Activated CD4-positive, alpha-beta memory T cell treated with anti-CD3 and anti-CD28 coated beads for 36 hours (primary cell): ENCODE results near the gene RFC3. TPM values are rescaled to one million over a fixed set of nuclear protein-coding genes. Genes with fewer than 3 reads are reported as not detected.

Source experiments
- CTCF ChIA-PET: fragments of 350-600 bp; sonication (Branson Sonifier 250); formaldehyde crosslinking; loops from one replicate; lab custom pipeline; 2021; ENCODE audit warnings: antibody characterized with exemption, inconsistent platforms; lab: Charles Lee
- POLR2A ChIA-PET: fragments of 350-600 bp; sonication (Branson Sonifier 250); formaldehyde crosslinking; loops from one replicate; lab custom pipeline; 2021; ENCODE audit warnings: antibody characterized with exemption; lab: Charles Lee
- DNase-seq: peaks from one replicate; pipeline ENCODE4 v3.0.0-alpha.2; 2020
- H3K27ac Mint-ChIP-seq: one replicate; pipeline ENCODE4 v1.8.0; 2021; ENCODE audit warnings: mixed read lengths
- H3K27me3 Mint-ChIP-seq: one replicate; pipeline ENCODE4 v1.8.0; 2021; ENCODE audit warnings: mixed read lengths
- H3K36me3 Mint-ChIP-seq: one replicate; pipeline ENCODE4 v1.8.0; 2021; ENCODE audit warnings: mixed read lengths
- H3K4me1 Mint-ChIP-seq: one replicate; pipeline ENCODE4 v1.8.0; 2021; ENCODE audit warnings: low read depth, mixed read lengths
- H3K4me3 Mint-ChIP-seq: one replicate; pipeline ENCODE4 v1.8.0; 2021; ENCODE audit warnings: mild to moderate bottlenecking, mixed read lengths
- H3K9me3 Mint-ChIP-seq: one replicate; pipeline ENCODE4 v1.8.0; 2021; ENCODE audit warnings: mixed read lengths
- intact Hi-C: fragments of 100-400 bp; cut with micrococcal nuclease; formaldehyde crosslinking; loops from one replicate; pipeline ENCODE4 v1.15.1; 2023
- total RNA-seq, 2 experiments: library from RNA; stranded (reverse); gene quantifications; one replicate each; pipeline ENCODE4 v1.2.3, GENCODE V29; 2021

RFC3 gene
- total RNA-seq, 2 experiments from 2014 or later = 52.4 to 53.9 TPM

DNA sequence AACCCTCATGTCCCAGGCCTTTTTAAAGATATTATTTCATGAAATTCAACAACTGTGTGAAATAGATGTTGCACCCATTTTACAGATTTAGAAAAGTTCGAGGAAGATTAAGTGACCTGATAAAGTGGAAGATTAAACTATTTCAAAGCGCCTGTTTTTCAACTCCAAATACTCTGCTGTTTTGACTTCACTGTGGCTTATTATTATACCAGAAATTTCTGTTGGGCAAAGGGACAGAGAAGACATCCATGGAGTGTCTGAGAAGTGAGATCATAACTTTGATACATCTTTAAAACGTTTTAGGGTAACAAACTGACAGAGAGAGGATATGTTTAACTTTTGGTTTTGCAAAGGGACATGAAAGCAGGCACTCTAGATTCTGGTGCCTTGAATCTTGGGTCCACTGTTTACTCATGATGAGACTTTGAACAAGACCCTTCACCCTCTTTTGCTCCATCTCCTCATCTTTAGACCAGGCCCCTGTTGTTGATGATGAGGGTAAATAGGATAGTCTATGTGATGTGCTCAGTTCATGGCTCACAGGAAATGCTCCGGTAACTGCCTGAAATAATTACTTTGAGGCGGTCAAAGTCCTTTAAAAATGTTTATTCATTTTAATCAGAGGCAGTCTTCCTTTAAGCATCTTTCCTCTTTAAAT, 55.4 kb downstream of the RFC3 start:
- intact Hi-C loops = no loop called here
- Mint-ChIP-seq H3K4me1 (no peaks in the 10 kb centered on the region), H3K9me3 (no peaks in the 10 kb centered on the region)

DNA sequence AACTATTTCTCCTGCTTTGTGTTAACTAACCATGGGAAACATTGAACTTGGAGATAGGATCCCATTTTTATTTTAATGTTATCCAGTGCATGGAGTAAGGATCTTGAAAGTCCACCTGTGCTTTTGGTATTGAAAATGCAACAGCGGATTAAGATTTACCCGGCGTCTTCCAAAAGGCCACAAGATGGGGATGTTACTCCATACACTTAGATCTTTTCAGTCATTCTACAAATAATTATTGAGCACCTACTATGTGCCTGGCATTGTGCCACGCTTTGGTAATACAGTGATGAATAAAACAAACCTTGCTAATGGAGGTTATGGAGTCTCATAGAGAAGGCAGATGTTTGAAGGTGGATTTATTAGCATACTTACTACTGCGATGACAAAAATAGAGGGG, 56.9 kb downstream of the RFC3 start:
- Mint-ChIP-seq H3K27ac (no peak overlapping the region), H3K4me3 (no peak overlapping the region), H3K4me1 (no peaks in the 10 kb centered on the region), H3K9me3 (no peaks in the 10 kb centered on the region), H3K27me3 (no peaks in the 10 kb centered on the region), H3K36me3 (no peaks in the 10 kb centered on the region)
- intact Hi-C loops = no loop called here
- ChIA-PET CTCF (no interaction called here), POLR2A (no interaction called here)
- no peak for DNase-seq

More for the DNA sequence above, 55.4 kb downstream of the RFC3 start:
- no peak for DNase-seq
- Mint-ChIP-seq H3K36me3 (no peaks in the 10 kb centered on the region), H3K4me3 (no peak overlapping the region), H3K27ac (no peak overlapping the region), H3K27me3 (no peaks in the 10 kb centered on the region)
- POLR2A ChIA-PET = no interaction called here
- CTCF ChIA-PET = no interaction called here

DNA sequence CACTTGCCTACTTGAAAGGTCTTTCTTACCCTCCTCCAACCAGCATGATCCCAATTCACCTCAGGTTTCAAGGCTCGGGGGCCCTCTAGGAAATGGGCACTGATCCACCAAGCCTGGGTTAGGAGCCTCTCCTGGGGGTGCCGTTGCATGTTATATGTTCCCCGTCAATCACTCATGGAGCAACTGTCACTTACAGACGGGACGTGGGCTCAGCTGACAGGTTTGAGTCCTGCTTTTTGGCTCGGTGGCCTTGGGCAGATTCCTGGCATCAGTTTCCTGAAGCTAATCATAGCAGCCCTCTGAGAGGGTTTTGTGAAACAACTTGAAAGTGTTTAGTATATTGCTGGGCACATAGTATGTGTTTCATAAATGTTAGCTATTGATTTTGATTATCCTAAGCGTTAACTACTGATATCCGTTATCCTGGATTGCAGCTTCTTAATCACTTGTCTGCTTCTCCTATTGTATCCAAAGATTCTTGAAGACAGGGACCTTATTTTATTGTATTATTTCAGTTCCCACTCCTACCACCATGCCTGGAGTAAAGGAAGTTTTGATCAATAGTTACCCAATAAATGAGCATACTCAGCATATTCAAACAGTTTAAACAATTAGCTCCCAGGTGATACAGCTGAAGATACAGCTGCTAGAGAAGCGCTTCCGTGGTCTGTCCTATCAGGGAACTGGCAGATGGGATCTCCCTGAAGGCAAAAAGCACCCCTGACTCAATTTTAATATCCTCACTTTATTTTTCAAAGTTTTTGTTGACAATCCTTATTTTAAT, 57.9 kb downstream of the RFC3 start:
- POLR2A ChIA-PET = no interaction called here
- H3K4me1 Mint-ChIP-seq = no peaks in the 10 kb centered on the region

DNA sequence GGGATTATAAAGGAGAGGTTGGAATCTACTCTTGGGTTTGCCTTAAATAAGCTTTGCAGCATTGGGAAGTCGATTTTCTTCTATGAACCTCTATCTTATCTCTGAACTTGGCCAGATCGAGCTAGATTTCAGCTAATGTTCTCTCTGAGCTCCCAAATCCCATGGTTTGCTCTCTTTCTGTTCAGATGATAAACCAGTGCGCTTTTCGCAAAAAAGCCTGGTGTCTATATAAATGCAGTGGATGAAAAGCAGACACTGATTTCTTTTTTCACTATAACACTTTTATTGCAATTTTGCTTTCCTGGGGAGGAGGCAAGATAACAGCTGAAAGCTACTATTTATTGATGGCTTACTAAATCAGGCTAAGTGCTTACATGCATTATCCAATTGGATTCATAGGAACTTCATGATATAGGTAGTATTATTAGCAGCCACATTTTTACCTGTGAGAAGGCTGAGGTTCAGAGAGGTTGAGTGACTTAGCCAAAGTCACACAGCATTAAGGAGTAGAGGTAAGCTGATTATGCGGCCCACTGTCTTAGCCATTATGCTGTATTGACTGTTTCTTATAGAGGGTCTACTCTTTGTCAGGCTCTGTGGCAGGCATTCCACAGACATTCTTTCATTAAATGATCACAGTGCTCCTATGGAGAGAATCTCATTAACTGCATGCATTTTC, 58.9 kb downstream of the RFC3 start:
- CTCF ChIA-PET = no interaction called here
- H3K9me3 Mint-ChIP-seq = no peaks in the 10 kb centered on the region
- H3K36me3 Mint-ChIP-seq = peaks cover 7% of the 10 kb centered on the region
- no peak for DNase-seq
- POLR2A ChIA-PET = no interaction called here
- no peak overlapping the region for H3K27ac Mint-ChIP-seq
- intact Hi-C loops = no loop called here
- no peaks in the 10 kb centered on the region for H3K27me3 Mint-ChIP-seq
- no peaks in the 10 kb centered on the region for H3K4me1 Mint-ChIP-seq
- H3K4me3 Mint-ChIP-seq = no peak overlapping the region

More for the DNA sequence above, 57.9 kb downstream of the RFC3 start:
- CTCF ChIA-PET = no interaction called here
- Mint-ChIP-seq H3K27ac (no peak overlapping the region), H3K9me3 (no peaks in the 10 kb centered on the region), H3K27me3 (no peaks in the 10 kb centered on the region), H3K36me3 (peaks cover 3% of the 10 kb centered on the region), H3K4me3 (no peak overlapping the region)
- intact Hi-C loops = no loop called here
- DNase-seq = no peak

DNA sequence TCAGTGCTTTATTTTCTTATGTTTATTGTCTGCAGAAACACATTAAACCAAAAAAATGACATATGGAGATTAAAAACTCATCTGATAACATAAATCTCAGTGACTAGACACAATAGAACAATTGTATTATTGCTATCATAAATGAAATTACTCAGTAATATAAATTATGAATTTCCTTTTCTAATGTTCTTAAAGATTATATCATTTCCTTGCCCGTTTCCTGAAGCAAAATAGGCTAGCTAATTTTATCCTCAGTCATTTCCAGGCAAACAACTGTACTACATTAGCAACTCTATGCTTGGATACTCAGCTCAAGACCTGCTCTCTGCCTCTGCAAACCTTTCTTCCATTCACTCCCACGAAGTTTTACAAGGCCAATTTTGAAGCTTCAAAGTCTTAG, 61.2 kb downstream of the RFC3 start:
- peaks cover 11% of the 10 kb centered on the region for H3K36me3 Mint-ChIP-seq
- no peak for DNase-seq
- intact Hi-C loops = no loop called here
- H3K4me3 Mint-ChIP-seq = no peak overlapping the region
- no peaks in the 10 kb centered on the region for H3K9me3 Mint-ChIP-seq
- POLR2A ChIA-PET = no interaction called here
- no peaks in the 10 kb centered on the region for H3K27me3 Mint-ChIP-seq
- H3K4me1 Mint-ChIP-seq = no peaks in the 10 kb centered on the region
- CTCF ChIA-PET = no interaction called here
- H3K27ac Mint-ChIP-seq = no peak overlapping the region

DNA sequence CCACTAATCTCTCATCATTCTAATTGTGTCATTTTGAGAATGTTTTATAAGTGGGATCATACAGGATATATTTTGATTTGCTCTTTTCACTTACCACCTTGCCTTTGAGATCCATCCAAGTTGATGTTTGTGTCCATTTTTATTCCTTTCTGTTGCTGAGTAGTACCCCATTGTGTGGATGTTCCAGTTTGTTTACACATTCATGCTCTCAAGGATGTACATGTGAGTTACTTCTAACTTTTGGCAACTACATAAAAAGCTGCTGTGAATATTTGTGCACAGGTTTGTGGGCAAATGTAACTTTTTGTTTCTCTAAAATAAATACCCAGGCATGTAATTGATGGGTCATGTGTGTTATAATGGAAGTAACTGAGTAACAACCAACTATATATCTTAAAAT, 64.9 kb downstream of the RFC3 start:
- Mint-ChIP-seq H3K4me1 (no peaks in the 10 kb centered on the region), H3K9me3 (peaks cover 5% of the 10 kb centered on the region), H3K27ac (no peak overlapping the region), H3K4me3 (no peak overlapping the region), H3K36me3 (peaks cover 16% of the 10 kb centered on the region), H3K27me3 (no peaks in the 10 kb centered on the region)
- ChIA-PET CTCF (no interaction called here), POLR2A (no interaction called here)
- intact Hi-C loops = no loop called here
- no peak for DNase-seq

- no peak for DNase-seq
- Mint-ChIP-seq H3K27ac (no peak overlapping the region), H3K4me3 (no peak overlapping the region), H3K9me3 (peaks cover 7% of the 10 kb centered on the region), H3K36me3 (peaks cover 19% of the 10 kb centered on the region), H3K27me3 (no peaks in the 10 kb centered on the region), H3K4me1 (no peaks in the 10 kb centered on the region)
- intact Hi-C loops = no loop called here
- ChIA-PET POLR2A (no interaction called here), CTCF (no interaction called here)
Observed at GRCh38 chr13:33884531-33885220, 66.7 kb downstream of the RFC3 start.
